K562 (cell line): ENCODE data around the gene PPP1R14D. TPM values are rescaled to one million over a fixed set of nuclear protein-coding genes. Genes with fewer than 3 reads are reported as not detected.

Experiments used
- BRD9 ChIP-seq: fragments of 450-650 bp; IDR thresholded peaks from 2 replicates; pipeline ENCODE4 v1.6.1; 2018; ENCODE audit warnings: low read depth; ENCODE audit not compliant: partially characterized antibody
- CCNT2 ChIP-seq: IDR thresholded peaks from 2 replicates; pipeline ENCODE4 v1.6.1; 2011; ENCODE audit warnings: borderline replicate concordance, low read depth, mild to moderate bottlenecking, moderate library complexity, mixed read lengths, low read length; ENCODE audit not compliant: insufficient read length; ENCODE audit errors: extremely low read depth
- FOXK2 ChIP-seq, 2 experiments: fragments of 450-650 bp; IDR thresholded peaks in 1 of 2; conservative IDR thresholded peaks in 1 of 2; 2 replicates each; pipeline ENCODE4 v1.6.1; 2016; ENCODE audit warnings: low read depth in 2 of 2, mild to moderate bottlenecking in 1 of 2
- FUS ChIP-seq: fragments of 200-400 bp; formaldehyde crosslinking; optimal IDR thresholded peaks from 2 replicates; pipeline ENCODE3; 2017; ENCODE audit warnings: low read depth, low read length
- GABPA ChIP-seq: fragments of 200-800 bp; sonication (Bioruptor generic); conservative IDR thresholded peaks from 2 replicates; pipeline ENCODE4 v1.6.1; 2016; ENCODE audit warnings: low read depth, missing genetic modification characterization, missing compliant biosample characterization
- GABPB1 ChIP-seq: sonication (generic); formaldehyde crosslinking; IDR thresholded peaks from 2 replicates; pipeline ENCODE4 v1.8.0; 2022; ENCODE audit warnings: mild to moderate bottlenecking, missing genetic modification reagents
- HMG20B ChIP-seq: fragments of 250-450 bp; sonication (Bioruptor Pico); IDR thresholded peaks from 2 replicates; pipeline ENCODE4 v1.5.0; 2021; ENCODE audit warnings: mild to moderate bottlenecking
- IRF9 ChIP-seq: fragments of 450-650 bp; IDR thresholded peaks from 2 replicates; pipeline ENCODE4 v1.6.1; 2016; ENCODE audit warnings: missing biosample characterization, missing genetic modification characterization
- KDM4B ChIP-seq, 2 experiments: fragments of 450-650 bp in 1 of 2; sonication (generic) in 1 of 2; IDR thresholded peaks; 2 replicates each; pipeline ENCODE4 v1.6.1; 2016 to 2017; ENCODE audit warnings: borderline replicate concordance in 2 of 2, antibody characterized with exemption in 1 of 2, low read depth in 1 of 2, mild to moderate bottlenecking in 1 of 2
- MTA1 ChIP-seq: fragments of 450-650 bp; IDR thresholded peaks from 2 replicates; pipeline ENCODE4 v1.6.1; 2017; ENCODE audit warnings: borderline replicate concordance
- NR1H2 ChIP-seq: sonication (generic); formaldehyde crosslinking; IDR thresholded peaks from 2 replicates; pipeline ENCODE4 v1.4.0; 2020; ENCODE audit warnings: mild to moderate bottlenecking, missing genetic modification reagents
- NR2F6 ChIP-seq: fragments of 450-650 bp; formaldehyde crosslinking; IDR thresholded peaks from 2 replicates; pipeline ENCODE4 v1.4.0; 2020; ENCODE audit warnings: mild to moderate bottlenecking
- RCOR1 ChIP-seq, 2 experiments: IDR thresholded peaks; 2 replicates each; pipeline ENCODE4 v1.6.1; 2012; ENCODE audit warnings: low read depth in 2 of 2, low read length in 2 of 2, borderline replicate concordance in 1 of 2, improper control_type of control experiment in 1 of 2
- SUPT5H ChIP-seq: fragments of 450-650 bp; IDR thresholded peaks from 2 replicates; pipeline ENCODE4 v1.6.1; 2016
- USF2 ChIP-seq: sonication (generic); formaldehyde crosslinking; IDR thresholded peaks from 2 replicates; pipeline ENCODE4 v1.5.0; 2020; ENCODE audit warnings: missing genetic modification reagents
- ZNF395 ChIP-seq: fragments of 200-800 bp; sonication (Bioruptor generic); IDR thresholded peaks from 2 replicates; pipeline ENCODE4 v1.6.1; 2017; ENCODE audit warnings: missing genetic modification characterization, missing compliant biosample characterization
- ZNF398 ChIP-seq: fragments of 250-450 bp; sonication (Bioruptor Pico); IDR thresholded peaks from 2 replicates; pipeline ENCODE4 v1.8.0; 2021; ENCODE audit warnings: moderate library complexity, mild to moderate bottlenecking, inconsistent platforms
- ZNF431 ChIP-seq: sonication (generic); formaldehyde crosslinking; IDR thresholded peaks from 2 replicates; pipeline ENCODE4 v1.8.0; 2022; ENCODE audit warnings: mild to moderate bottlenecking, missing genetic modification reagents
- polyA plus RNA-seq, 8 experiments: library from polyadenylated mRNA; depleted of rRNA in 4 of 8; stranded (reverse) in 5 of 8; unstranded in 3 of 8; fragments of >200 nt; fragmentation: Nextera tagmentation in 2 of 8; fragmentation: Illumina TruSeq in 1 of 8; extraction: Ambion mirVana in 2 of 8; extraction: Trizol in 1 of 8; gene quantifications; 2 replicates each; pipeline versions ENCODE4 v1.2.1 to v1.2.3, GENCODE V29; 2011 to 2014; ENCODE audit warnings: inconsistent platforms in 1 of 8, missing spikeins in 1 of 8
- total RNA-seq, 7 experiments: library from RNA; depleted of rRNA in 6 of 7; stranded (reverse); fragments of >200 nt in 6 of 7; fragmentation: Illumina TruSeq in 2 of 7; extraction: Trizol in 2 of 7; gene quantifications; 2 replicates each; pipeline versions ENCODE4 v1.2.1 to v1.2.3, GENCODE V29; 2011 to 2021; ENCODE audit warnings: low replicate concordance in 1 of 7
- TF ChIP-seq, protein P1 (sequence below): sonication (generic); formaldehyde crosslinking; IDR thresholded peaks from 2 replicates; pipeline ENCODE4 v1.8.0; 2022; ENCODE audit warnings: missing genetic modification reagents, mild to moderate bottlenecking, borderline replicate concordance
- TF ChIP-seq, protein P2 (sequence below): fragments of 250-450 bp; sonication (Bioruptor Pico); IDR thresholded peaks from 2 replicates; pipeline ENCODE4 v1.4.0; 2020; ENCODE audit warnings: borderline replicate concordance

PPP1R14D gene
- total and polyA plus RNA-seq, 9 of the 15 experiments (the other 6 are each of a cell fraction or from before 2014, with no cell fraction given) = 0.11 to 0.18 TPM; not detected in 7

GRCh38 chr15:40829115-40829514 is 607 bp upstream of the PPP1R14D start (continued):
- TF ChIP-seq, protein P1, sequence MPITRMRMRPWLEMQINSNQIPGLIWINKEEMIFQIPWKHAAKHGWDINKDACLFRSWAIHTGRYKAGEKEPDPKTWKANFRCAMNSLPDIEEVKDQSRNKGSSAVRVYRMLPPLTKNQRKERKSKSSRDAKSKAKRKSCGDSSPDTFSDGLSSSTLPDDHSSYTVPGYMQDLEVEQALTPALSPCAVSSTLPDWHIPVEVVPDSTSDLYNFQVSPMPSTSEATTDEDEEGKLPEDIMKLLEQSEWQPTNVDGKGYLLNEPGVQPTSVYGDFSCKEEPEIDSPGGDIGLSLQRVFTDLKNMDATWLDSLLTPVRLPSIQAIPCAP (CRISPR knock-in tag) = no peak
- TF ChIP-seq, protein P2, sequence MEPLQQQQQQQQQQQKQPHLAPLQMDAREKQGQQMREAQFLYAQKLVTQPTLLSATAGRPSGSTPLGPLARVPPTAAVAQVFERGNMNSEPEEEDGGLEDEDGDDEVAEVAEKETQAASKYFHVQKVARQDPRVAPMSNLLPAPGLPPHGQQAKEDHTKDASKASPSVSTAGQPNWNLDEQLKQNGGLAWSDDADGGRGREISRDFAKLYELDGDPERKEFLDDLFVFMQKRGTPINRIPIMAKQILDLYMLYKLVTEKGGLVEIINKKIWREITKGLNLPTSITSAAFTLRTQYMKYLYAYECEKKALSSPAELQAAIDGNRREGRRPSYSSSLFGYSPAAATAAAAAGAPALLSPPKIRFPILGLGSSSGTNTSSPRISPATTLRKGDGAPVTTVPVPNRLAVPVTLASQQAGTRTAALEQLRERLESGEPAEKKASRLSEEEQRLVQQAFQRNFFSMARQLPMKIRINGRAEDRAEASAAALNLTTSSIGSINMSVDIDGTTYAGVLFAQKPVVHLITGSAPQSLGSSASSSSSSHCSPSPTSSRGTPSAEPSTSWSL = no peak
- no peak for TF ChIP-seq ZNF398 (CRISPR knock-in tag)
- no peak for TF ChIP-seq NR2F6 (CRISPR knock-in tag)
- TF ChIP-seq NR1H2 (CRISPR knock-in tag) = no peak
- no peak for TF ChIP-seq ZNF431
- no peak for TF ChIP-seq FUS
- TF ChIP-seq HMG20B = no peak
- TF ChIP-seq KDM4B (IDR thresholded peaks at IDR 0.05; ENCODE audit: borderline replicate concordance in 2 of 2, low read depth in 1 of 2) = no peak
- no peak for TF ChIP-seq GABPB1 (CRISPR knock-in tag)
- no peak for TF ChIP-seq FOXK2 (conservative IDR thresholded peaks at IDR 0.05 in 1 of 2, IDR thresholded peaks at IDR 0.05 in 1 of 2; ENCODE audit: low read depth in 2 of 2)
- no peak for TF ChIP-seq ZNF395 (CRISPR knock-in tag)
- no peak for TF ChIP-seq MTA1
- no peak for TF ChIP-seq IRF9 (tag)
- no peak for TF ChIP-seq CCNT2
- no peak for TF ChIP-seq GABPA (tag)
- no peak for TF ChIP-seq SUPT5H
- no peak for TF ChIP-seq BRD9
- TF ChIP-seq RCOR1 (IDR thresholded peaks at IDR 0.05; ENCODE audit: borderline replicate concordance in 1 of 2, low read depth in 2 of 2, low read length in 2 of 2) = no peak
- peak; percentile 63 for TF ChIP-seq USF2 (CRISPR knock-in tag)
